Ovary (tissue), 3 donors: Measurements from ENCODE around the gene PFKL.
"Not testable (repeated sequence)": the region's sequence is repeated elsewhere in the genome, so short reads cannot be mapped to it uniquely, and the experiment has no call there.

Experiments used
- CTCF ChIP-seq, 3 donors: fragments of 450-650 bp in 2 of 3; fragments of 200-600 bp in 1 of 3; IDR thresholded peaks; one replicate each; pipeline versions ENCODE4 v1.5.1 to v1.8.0; 2016 to 2022; ENCODE audit warnings: antibody characterized with exemption in 3 of 3, mild to moderate bottlenecking in 1 of 3
- POLR2A ChIP-seq: fragments of 450-650 bp; IDR thresholded peaks from one replicate; pipeline ENCODE4 v1.6.1; 2017; ENCODE audit warnings: antibody characterized with exemption, mild to moderate bottlenecking, moderate library complexity
- donor health status: DM: no; HTN: no; CAD: no.

DNA sequence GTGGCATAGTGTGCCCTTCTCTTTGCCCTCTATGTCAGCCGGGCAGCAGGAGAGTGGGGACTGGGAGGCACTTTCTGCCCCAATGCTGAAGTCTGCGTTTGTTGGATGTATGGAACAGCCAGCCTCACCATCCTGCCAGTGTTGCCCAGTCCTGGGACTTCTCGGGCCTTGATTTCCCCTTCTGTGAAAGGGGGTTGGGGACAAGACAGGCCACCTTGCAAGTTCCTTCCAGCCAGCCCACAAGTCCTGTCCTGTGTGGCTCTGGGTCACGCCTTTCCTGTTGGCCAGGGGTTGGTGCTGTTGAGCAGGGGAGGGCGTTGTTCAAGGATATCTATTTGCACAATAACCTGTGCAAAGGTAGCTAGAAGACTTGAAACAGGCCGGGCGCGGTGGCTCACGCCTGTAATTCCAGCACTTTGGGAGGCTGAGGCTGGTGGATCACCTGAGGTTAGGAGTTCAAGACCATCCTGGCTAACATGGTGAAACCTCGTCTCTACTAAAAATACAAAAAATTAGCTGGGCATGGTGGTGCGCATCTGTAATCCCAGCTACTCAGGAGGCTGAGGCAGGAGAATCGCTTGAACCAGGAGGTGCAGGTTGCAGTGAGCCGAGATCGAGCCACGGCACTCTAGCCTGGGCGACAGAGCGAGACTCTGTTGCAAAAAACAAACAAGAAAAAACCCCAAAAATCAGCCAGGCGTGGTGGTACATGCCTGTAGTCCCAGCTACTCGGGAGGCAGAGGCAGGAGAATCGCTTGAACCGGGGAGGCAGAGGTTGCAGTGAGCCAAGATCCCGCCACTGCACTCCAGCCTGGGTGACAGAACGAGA is 2.9 kb downstream of the PFKL start:
- TF ChIP-seq POLR2A; CTCF (IDR thresholded peaks at IDR 0.05): not testable (repeated sequence)
